GM12864 (cell line): Measurements from ENCODE around the gene IDE.
"Not testable (repeated sequence)": the region's sequence is repeated elsewhere in the genome, so short reads cannot be mapped to it uniquely, and the experiment has no call there.

ENCODE experiments used
- DNase-seq: peaks from one replicate; pipeline ENCODE4 v3.0.0-alpha.2; 2011; ENCODE audit warnings: low read depth
- H3K4me3 ChIP-seq: 2 replicates; pipeline ENCODE4 v1.5.1; 2011; ENCODE audit warnings: mild to moderate bottlenecking, low read depth, low read length, control low read depth
- CTCF ChIP-seq: IDR thresholded peaks from 2 replicates; pipeline ENCODE4 v1.5.1; 2011; ENCODE audit warnings: low read depth, mild to moderate bottlenecking, moderate library complexity, low read length, control low read depth, inconsistent platforms; ENCODE audit errors: missing control alignments

IDE gene

GRCh38 chr10:92593619-92594588 is 20.0 kb upstream of the IDE start:
- no peak for TF ChIP-seq CTCF
- peak overlapping the region; percentile 61 for H3K4me3 ChIP-seq
- no peak for DNase-seq

- no peak for TF ChIP-seq CTCF
- peak within 1 kb of the TSS; percentile 61 for H3K4me3 ChIP-seq
- peak; percentile 94 for DNase-seq
These were observed 19.1 kb upstream of the IDE start, which contains the start of gene KIF11 for GRCh38 chr10:92592761-92593618. TSS of gene KIF11 (plus strand) at chr10:92593130. CDS start at chr10:92593376, 246 bp downstream.

GRCh38 chr10:92591550-92592022 is 17.7 kb upstream of the IDE start:
- no peak for TF ChIP-seq CTCF
- peak; percentile 82 for DNase-seq
- H3K4me3 ChIP-seq = peak overlapping the region; percentile 61

GRCh38 chr10:92590623-92591549 is 17.0 kb upstream of the IDE start:
- TF ChIP-seq CTCF = peak; percentile 41
- DNase-seq = no peak
- peak overlapping the region; percentile 61 for H3K4me3 ChIP-seq

- not testable (repeated sequence) for DNase-seq, H3K4me3 ChIP-seq
These were observed 8.5 kb upstream of the IDE start for GRCh38 chr10:92582347-92582746.

- no peak overlapping the region for H3K4me3 ChIP-seq
- no peak for TF ChIP-seq CTCF
- DNase-seq = no peak
These were observed 2.1 kb upstream of the IDE start for GRCh38 chr10:92575961-92576360.
